HG02938 (cell line): ENCODE measurements around the gene SHISA4.
"Not testable (repeated sequence)": the region's sequence is repeated elsewhere in the genome, so short reads cannot be mapped to it uniquely, and the experiment has no call there.

ENCODE experiments used
- ATAC-seq: cut with Tn5 transposase; IDR thresholded peaks from one replicate; pipeline ENCODE4 v1.9.1; 2021; ENCODE audit warnings: mild to moderate bottlenecking, moderate library complexity; ENCODE audit not compliant: unreplicated experiment

The SHISA4 gene

DNA sequence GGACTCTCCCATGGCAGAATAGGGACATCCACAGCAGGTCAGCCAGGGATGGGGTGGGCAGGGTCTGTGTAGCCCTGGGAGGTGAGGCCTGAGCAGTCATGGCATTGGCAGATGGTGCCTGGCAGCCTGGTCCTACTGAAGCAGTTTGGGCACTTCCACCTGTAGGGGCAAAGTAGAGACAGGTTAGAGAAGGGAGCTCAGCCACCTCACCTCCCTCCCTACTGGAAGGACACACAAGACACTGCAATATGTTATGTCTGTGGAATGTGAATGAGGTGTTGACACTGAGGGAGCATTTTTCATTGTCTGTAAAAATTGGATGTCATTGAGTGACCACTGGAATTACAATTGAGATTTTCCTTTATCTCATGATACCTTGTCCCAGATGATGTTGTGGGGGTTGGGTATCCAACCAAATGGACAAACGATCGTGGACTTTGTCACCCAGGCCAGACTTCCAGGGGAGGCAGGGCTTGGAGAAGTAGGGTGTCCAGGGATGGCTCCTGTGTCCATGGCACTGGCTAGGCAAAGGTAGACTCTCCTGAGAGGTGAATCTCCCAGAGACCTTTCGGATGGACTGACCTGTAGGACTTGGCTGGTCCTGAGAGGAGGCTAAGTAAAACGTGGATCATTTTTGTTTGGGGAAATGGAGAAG is 9.7 kb downstream of the SHISA4 start:
- ATAC-seq, result no peak

DNA sequence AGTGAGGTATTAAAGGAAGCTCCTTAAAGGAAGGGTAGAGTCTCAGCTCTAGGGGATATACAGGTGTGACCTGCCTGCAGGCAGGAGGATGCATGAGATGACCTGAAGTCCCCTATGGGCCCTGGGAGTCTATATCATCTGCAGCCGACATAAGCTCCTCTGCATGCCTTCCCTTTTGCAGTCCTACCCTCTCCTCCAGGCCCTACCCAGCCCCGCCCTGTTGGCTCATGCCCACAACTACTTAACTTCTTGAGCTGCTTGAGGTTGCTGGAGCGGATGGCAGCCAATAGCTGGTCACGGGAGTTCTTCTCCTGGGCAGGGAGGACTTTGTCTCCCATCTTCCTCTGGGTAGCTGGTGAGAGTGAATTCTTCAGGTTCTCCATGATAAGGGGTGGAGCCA is 10.3 kb downstream of the SHISA4 start:
- ATAC-seq, result no peak

DNA sequence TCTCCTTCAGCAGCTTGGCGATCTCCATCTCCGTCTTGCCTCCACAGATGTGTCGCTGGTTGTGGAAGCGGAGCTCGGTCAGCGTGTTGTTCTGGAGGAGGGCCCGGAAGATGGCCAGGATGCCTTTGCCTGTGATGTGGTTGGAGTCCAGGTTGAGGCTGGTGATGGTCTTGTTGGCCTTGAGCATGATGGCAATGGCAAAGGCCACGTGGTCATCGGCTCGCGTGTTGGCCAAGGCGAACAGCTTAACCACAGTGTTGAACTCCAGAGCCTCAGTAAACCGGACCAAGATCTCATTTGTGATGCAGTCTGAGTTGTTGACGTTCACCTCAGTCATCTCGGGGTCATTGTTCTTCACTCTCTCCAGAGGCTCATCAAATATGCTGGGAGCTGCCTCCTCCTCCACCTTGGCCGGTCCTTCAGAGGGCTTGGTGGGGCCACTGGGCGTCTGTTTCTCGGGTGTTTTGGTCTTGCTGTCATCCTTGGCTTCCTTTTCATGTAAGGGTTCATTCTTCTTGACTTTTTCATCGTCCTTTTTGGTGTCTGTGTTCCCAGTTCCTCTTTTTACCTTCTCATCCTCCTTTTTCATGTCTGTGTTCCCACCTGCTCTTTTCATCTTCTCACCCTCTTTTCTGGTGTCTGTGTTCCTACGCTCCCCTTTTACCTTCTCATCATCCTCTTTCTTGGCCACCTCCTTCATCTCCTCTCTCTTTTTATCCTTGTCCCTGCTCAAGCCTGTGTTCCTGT is 11.2 kb downstream of the SHISA4 start:
- ATAC-seq, result no peak

DNA sequence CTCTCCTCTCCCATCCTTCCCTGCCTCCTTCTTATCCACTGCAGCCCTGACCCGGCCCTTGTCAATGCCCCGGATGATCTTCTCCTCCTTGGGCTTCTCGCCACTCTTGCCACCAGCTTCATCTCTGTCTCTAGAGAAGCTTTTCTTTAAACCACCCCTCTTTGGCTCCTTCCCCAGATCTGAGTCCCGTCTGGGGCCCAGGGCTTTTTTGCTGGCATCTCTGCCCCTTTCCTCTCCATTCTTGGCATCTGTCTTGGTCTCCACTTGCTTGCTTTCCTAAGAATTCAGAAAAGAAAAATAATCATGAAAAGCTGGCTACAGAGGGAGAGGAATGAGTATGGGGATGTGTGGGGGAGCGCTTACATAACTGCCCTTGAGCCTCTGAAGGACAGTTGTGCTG is 11.8 kb downstream of the SHISA4 start:
- no peak for ATAC-seq

DNA sequence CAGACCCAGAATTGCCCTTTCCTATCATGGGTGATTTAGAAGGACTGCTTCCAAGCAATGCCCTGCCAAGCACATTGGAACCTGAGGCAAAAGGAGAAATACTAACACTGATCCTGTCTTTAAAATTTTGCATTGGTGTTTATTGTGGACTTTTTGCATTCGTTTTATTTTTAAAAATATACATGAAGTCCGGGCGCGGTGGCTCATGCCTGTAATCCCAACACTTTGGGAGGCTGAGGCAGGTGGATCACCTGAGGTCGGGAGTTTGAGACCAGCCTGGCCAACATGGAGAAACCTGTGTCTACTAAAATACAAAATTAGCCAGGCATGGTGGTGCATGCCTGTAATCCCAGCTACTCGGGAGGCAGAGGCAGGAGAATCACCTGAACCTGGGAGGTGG is 12.3 kb downstream of the SHISA4 start:
- not testable (repeated sequence) for ATAC-seq

DNA sequence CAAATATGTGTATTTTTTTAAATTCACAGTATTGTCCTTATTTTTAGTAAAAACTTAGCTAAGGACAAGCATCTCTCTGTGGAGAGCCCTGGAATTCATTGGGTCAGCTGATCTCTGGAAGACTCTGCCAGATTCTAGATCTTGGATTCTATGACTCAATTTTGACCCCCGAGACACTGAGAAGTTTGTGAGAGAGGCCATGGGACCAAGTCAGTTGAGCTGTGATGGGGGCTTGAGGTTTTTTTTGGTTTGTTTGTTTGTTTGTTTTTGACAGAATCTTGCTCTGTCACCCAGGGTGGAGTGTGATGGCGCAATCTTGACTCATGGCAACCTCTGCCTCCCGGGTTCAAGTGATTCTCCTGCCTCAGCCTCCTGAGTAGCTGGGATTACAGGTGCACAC is 13.5 kb downstream of the SHISA4 start:
- no peak for ATAC-seq

DNA sequence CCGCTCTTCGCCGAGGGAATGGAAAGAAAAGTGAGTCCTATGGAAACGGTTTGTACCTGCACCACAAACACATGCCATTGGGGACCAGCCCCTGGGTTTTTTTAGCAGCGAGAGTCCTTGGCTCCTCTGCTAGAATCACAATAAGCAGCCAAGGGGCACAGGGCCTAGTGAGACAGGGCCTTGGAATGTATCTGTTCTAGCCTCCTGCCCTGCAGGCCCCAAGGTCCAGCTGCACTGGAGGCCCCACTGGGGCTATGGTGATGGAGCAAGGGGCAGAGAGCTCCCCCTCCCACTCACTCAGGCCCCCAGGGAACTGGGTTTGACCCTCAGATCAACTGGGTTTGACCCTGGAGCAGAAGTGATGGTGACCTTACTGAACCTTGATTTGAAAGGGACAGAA is 14.4 kb downstream of the SHISA4 start:
- ATAC-seq, result no peak

DNA sequence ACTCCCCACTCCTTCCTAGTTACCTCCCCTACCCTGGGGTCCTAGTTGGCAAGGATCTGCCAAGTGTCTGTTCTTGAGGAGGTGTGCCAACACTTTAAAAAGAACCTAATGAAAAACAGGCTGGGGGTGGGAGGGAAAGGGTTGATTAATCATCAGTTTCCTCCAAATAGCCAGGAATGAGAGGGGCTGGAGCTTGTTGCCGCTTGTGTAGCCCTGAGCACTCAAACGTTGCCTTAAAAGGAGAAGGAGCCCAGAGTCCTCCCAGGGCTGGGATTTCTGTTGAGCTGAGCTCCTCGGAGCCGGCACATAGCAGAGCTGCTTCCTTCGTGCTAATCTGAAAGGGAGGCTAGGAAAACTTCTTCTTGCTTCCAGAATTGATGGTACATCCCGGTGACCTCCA is 15.9 kb downstream of the SHISA4 start:
- no peak for ATAC-seq

DNA sequence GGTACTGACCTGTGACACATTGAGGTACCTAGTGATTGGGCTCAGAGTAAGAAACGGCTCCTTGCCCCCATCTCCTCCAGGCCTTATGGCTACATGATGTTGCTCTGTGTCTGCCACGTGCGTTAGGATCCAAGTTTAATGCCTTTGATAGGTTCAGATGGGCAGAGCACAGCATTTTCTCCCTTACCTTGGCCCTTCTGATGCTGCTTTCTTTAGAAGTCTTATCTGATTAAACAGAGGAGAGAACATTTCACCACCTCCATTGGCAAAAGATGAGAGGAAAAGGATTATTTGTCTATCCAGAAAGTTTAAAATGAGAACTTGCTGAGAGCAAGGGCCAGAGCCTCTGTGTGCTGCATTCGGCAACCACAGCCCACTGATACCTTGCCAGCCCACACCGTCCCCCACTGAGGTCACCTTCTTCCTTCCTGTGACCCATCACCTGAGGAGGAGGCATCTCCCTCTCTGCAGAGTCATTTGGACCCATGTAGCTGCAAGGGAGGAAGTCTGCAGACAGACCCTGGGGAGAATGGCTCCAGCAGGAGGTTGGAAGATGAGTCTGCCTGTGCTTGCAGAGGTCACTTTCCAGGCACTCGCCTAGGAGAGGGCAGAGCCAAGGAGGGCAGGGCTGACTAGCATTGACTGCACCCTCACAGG is 16.7 kb downstream of the SHISA4 start:
- no peak for ATAC-seq

DNA sequence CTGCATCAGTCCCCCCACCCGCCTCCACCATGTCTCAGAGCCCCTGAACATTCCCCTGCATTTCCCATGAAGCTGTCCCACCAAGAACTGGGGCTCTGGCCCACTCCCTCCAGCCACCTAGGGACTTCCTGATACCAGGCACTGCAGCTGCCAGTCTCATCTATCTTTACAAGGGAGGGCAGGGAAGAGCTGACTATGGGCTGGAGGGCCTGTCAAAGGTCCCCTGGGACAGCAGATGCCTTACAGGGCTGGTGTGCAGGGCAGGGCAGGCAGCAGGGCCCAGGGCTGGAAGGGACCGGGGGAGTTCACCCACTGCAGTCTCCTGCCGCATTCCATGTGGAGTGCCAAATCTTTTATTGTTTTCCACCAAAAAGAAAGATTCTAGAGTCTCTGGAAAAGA is 17.6 kb downstream of the SHISA4 start:
- ATAC-seq, result no peak

DNA sequence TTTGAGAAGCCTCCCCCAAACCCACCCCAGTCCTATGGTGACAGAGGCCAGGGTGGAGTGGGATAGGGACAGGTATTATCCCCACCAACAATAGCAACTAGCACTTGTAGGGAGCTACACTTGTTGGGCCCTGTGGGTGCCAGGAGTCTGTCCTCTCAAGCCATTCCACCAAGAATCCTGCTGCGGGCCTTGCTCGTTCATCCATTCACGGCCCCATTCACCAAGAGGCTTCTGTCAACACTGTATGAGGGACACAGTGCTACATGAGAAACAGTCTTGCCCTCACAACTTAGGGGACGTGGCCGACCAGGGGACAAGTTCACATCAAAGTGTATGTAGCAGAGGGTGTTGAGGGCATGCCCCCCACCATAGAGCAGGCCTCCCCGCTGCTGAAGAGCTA is 18.9 kb downstream of the SHISA4 start:
- no peak for ATAC-seq

DNA sequence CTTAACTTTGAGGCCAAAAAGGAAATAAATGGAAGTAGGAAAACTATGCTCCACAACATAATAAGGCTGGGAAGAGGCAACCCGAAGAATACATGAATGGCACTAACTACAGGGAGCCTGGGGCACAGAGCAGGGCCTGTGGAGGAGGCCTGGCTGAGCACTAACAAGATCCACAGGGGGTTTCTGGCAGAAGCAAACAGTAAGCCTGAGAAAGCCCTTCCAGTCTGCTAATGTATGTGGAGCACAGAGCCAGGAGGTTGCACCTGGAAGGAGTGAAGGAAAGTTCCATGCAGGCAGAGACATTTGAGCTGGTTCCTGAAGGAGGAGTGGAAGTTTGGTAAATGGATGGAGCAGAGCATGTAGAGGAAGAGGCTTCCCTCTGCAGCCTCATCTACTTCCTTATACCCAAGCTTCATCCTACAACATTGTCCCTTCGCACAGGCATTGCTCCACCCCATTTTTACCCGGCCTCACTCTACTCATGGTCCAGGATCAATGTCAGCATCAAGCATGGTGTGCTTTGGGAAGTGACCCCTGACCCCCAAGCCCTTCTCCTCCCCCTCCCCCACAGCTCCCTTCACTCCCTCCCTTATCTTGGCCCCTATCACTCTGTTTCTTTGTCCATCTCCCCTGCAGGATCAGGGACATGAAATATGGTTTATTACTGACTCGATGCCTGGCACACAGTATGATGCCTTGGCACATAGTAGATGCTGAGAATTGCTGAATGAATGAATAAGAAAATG is 23.3 kb downstream of the SHISA4 start:
- no peak for ATAC-seq

DNA sequence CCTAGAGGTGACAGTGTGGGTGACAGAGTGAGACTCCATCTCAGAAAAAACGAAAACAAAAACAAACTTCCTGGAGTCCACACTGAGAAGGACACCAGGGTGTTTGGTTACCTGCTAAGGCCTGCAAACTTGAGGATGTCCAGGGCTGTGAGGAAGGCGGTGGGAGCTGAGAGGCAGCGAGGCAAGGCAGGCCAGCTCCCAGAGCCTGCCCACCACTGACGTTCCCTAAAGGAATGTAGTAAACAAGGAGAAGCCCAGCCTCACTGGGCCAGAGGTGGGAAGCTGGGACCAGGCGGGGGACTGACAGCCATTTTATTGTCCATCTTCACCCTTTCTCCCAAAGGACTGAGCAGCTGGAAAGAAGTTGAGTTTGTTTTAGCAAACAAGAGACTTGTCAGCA is 24.1 kb downstream of the SHISA4 start:
- ATAC-seq, result no peak

DNA sequence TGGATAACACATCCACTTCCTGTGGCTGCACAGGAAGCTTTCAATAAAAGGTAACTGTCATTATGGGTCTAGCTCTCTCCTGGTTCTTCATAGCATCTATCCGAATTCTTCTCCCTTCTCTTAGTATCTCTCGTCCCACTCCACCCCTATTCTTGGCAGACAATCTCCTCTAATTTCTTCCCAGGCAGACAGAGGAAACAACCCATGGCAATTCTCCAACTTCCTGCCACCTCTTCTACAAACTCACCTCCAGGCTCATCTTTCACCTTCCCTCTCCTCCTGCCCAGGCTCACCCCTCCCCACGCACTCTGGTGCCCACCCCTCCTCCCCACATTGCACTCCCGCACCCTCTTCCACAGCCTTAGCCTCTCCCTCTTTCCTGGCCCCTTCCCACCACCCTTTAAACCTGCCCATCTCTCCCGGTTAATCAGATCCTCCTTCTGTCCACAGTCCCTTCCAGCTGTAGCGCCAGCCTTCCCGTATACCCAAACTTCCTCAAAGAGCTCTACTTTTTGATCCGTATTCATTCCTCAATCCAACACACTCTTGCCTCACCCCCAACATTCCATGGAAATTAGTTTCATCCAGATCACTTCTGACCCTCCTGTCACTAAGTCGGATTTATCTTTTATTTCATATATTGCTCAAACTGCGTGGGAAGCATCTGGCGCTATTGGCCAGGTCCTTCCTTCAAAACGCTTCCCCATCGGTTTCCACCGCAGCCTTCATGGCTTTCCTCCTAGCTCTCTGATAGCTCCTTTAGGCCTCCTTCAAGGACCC is 25.9 kb downstream of the SHISA4 start:
- ATAC-seq, result no peak

DNA sequence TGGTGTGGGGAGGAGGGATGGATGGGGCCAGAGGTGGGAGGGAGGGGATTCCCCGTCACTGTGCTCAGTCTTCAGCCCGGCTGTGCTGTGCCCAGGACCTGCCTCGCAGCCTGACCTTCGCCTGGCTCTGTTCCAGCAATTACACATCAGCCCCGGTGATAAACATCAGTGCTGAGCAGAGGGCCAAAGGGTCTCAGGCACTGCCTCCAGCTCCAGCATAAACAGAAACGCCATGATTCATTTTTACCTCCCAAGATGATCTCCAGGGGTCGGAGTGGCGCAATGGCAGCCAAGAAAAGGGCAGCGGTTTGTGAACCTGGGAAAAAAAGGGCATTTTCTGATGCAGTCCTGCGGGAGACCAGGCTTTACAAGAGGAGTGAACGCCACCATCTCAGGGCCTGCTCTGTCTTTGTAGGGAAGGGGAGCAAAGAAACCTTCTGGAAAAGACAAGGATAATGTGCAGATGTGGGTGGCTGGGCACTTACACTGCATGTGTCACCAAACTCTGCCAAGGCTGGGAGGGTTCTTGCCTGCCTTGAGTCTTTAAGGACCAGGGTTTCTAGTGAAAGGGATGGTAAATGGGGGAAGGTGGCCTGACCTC is 28.1 kb downstream of the SHISA4 start:
- ATAC-seq, result no peak

DNA sequence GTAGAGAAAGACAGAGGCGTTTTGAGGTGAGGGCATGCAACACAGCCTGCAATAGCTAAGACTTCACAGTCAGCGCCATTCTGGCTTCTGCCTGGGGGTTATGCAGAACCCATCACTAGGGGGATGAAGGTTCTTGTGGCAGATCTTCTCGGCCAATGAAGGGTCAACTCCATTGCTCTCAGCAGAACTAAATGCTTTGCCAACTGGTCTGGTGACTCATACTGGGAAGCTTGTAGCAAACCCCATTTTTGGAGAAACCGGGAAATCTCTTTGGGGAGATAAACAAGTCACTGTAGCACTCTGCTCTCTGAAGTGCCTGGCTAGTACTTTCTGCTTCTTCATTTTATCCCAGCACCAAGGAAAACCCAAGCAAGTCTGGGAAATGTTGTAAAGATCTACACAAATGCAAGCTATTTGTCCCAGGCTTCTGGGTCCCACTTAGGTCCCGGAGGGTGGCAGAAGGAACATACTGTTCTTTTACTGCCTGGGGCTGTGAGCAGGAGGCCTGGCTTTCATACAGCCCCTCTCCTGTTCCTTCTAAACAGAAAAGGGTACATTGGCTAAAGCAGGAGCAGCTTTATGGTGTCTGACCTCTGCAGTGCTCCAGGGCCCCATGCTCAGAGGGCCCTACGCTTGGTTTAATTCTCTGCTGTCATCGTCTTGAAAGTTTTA is 28.8 kb downstream of the SHISA4 start:
- ATAC-seq, result no peak

DNA sequence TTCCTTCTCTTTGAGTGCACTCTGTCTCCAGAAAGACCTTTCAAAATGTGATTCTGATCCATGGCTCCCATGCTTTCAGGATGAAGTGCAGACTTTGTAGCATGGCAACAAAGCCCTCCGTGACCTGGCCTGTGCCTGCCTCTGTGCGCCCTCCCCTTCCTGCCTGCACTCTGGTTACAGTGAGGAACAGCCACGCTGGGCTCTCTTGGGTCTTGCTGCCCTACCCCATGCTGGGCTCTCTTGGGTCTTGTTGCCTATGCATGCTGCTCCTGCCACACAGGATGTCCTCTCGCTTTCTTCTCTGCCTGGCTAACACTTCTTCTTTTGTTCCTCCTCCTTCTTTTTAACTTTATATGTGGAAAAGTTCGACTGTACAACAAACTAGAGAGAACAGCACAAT is 29.6 kb downstream of the SHISA4 start:
- no peak for ATAC-seq

DNA sequence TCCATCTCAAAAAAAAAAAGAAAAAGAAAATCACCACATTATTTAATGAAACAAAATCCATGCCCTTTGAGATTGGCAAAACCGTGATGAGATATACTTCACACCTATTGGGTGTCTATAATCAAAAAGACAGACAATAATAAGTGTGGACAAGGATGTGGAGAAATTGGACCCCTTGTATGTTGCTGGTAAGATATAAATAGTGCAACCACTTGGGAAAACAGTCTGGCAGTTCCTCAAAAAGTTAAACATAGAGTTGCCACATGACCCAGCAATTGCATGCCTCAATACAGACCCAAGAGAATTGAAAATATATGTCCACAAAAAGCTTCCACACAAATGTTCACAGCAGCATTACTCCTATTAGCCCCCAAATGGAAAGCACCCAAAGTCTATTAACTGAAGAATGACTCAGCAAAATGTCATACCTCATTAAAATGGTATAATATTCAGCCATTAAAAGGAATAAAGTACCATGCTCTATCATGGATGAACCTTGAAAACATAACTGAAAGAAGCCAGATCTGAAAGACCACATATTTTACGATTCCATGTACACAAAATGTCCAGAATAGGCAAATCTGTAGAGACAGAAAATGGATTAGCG is 33.4 kb downstream of the SHISA4 start:
- ATAC-seq, result no peak

DNA sequence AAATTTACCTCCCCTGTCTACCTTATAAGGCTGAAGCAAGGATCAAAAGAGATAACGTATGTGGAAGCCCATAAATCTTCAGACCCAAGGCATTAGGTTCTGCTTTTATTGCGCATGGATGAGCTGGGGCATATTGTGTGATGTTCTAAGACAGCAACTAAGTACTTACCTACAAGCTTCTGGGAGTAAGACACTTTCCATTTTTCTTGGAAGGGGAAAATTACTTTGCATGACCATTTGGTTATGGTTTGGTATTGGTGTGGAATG is 36.5 kb downstream of the SHISA4 start:
- no peak for ATAC-seq
